SK-N-SH treated with all-trans-retinoic acid at 6 μM for 48 hours (cell line): Measurements from ENCODE around the gene CLMN.

Experiments
- ARNTL ChIP-seq: fragments of 450-650 bp; formaldehyde crosslinking; IDR thresholded peaks from 2 replicates; pipeline ENCODE4 v1.5.0; 2020; ENCODE audit warnings: low read depth, mild to moderate bottlenecking, moderate library complexity, borderline replicate concordance
- CREB5 ChIP-seq: fragments of 250-450 bp; sonication (Bioruptor Pico); IDR thresholded peaks from 2 replicates; pipeline ENCODE4 v1.5.1; 2020; ENCODE audit warnings: low read depth, mild to moderate bottlenecking, moderate library complexity
- PATZ1 ChIP-seq: fragments of 250-450 bp; sonication (Bioruptor Pico); IDR thresholded peaks from 2 replicates; pipeline ENCODE4 v1.8.0; 2020; ENCODE audit warnings: mild to moderate bottlenecking, moderate library complexity, borderline replicate concordance
- RARB ChIP-seq: fragments of 250-450 bp; sonication (Bioruptor Pico); IDR thresholded peaks from 2 replicates; pipeline ENCODE4 v1.8.0; 2021; ENCODE audit warnings: mild to moderate bottlenecking, moderate library complexity
- ZFP3 ChIP-seq: fragments of 250-450 bp; sonication (Bioruptor Pico); IDR thresholded peaks from 2 replicates; pipeline ENCODE4 v1.5.0; 2020; ENCODE audit warnings: mild to moderate bottlenecking, moderate library complexity

- no peak for TF ChIP-seq ZFP3 (CRISPR knock-in tag)
- no peak for TF ChIP-seq CREB5 (CRISPR knock-in tag)
- TF ChIP-seq PATZ1, result no peak
- TF ChIP-seq ARNTL, result no peak
- no peak for TF ChIP-seq RARB (CRISPR knock-in tag)
These were observed 175.7 kb downstream of the CLMN start for GRCh38 chr14:95143808-95144620.
